Right ventricle myocardium superior (tissue), 1 donor: ENCODE measurements around the gene IL4I1. TPM values are rescaled to one million over a fixed set of nuclear protein-coding genes. Genes with fewer than 3 reads are reported as not detected.

ENCODE experiments used
- ATAC-seq: fragments of 200-7000 bp; cut with Tn5 transposase; one replicate; pipeline ENCODE4 v1.9.1; 2020; ENCODE audit warnings: mild to moderate bottlenecking; ENCODE audit not compliant: poor library complexity
- DNase-seq: peaks from one replicate; pipeline ENCODE4 v3.0.0-alpha.2; 2020
- intact Hi-C: fragments of 100-400 bp; cut with DNase I; formaldehyde crosslinking; loops from one replicate; pipeline ENCODE4 v1.11.2; 2022
- total RNA-seq: library from RNA; stranded (reverse); fragmentation: NEBNext Ultra II Directional; extraction: Animal tissue kit (Norgen Biotek cat#: 25700); gene quantifications from one replicate; pipeline ENCODE4 v1.2.1, GENCODE V29; 2021
- donor health status: DM: no; HTN: yes; CAD: no; lungs with severe emphysema.

Gene IL4I1
- total RNA-seq, 1 donor from 2014 or later, result not detected

DNA sequence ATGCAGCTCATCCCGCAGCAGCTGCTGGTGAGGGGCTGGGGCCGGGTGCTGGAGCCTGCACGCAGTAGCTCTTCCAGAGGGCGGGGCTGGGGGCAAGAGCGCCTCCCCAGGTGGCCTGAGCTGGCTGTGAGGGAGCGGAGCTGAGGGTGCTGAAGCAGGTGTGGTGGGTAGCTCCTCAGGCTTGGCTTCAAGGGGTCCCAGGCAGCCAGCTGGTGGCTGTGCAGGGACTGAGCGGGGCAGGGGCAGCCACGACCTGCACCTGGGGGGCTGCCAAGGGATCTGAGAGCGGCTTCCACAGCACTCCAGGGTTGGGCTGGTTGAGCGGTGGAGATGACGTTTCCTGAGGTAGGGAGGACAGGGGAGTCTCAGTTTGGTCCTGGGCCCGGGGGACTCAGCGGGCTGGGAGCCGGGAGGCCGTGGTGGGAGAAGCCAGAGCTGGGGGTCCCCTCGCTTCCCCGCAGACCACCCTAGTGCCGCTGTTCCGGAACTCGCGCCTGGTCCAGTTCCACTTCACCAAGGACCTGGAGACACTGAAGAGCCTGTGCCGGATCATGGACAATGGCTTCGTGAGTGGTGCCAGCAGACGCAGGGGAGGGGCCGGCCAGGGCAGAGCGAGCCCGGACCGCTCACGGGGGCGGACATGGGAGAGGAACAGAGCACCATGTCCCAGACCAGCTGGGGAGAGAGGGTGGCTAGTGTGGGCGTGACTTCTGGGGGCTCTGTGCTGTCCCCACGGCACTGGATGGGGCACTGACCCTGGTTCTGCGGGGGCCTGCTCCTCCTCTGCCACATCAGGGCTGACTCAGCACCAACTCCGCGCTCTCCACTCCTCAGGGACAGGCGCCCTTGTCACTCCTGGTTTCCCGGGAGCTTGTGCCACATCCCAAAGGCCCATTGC lies 38.4 kb downstream of the IL4I1 start:
- ATAC-seq (peak; percentile 0), DNase-seq (no peak)
- intact Hi-C loops, result no loop called here

DNA sequence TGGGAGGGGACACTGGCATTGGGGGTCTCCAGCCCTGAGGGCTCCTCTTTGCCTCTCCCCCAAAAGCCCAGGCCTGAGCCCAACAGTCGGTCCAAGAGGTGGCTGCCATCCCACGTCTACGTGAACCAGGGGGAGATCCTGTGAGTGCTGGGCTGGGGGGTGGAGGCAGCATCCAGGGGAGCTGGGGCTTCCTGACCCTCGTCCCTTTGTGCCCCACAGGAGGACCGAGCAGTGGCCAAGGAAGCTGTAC lies 38.9 kb downstream of the IL4I1 start:
- intact Hi-C loops, result no loop called here
- DNase-seq (no peak), ATAC-seq (no peak)

DNA sequence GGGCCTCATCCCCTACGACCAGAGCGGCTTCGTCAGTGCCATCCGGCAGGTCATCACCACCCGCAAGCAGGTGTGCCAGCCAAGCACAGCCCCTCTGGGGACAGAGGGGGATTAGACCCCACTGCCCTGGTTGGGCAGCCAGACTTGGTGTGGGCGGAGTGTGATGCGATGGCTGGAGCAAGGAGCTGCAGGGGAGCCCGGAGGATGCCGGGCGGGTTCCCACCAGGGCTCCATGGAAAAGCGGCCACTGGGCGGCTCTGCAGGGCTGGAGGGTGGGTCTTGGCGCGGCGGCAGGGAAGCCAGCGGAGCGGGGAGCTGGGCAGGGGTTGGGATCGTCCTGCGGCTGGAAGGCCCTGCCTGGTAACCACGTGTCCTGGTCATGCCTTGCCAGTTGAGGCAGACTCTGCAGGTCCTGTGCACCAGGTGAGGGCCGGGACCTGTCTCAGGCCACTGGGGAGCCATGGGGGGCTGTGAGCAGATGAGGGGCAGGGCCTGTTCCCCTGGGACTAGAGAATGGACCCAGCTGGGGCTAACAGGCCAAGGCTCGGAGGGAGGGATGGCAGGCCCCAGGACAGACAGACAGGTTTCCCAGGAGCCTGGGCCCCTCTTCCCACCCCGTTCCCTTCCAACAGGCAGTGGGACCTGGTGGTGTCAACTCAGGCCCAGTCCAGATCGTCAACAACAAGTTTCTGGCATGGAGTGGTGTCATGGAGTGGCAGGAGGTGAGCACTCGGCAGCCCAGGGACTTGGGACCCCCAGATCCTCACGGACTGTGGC lies 39.4 kb downstream of the IL4I1 start:
- intact Hi-C loops, result no loop called here
- no peak for DNase-seq

DNA sequence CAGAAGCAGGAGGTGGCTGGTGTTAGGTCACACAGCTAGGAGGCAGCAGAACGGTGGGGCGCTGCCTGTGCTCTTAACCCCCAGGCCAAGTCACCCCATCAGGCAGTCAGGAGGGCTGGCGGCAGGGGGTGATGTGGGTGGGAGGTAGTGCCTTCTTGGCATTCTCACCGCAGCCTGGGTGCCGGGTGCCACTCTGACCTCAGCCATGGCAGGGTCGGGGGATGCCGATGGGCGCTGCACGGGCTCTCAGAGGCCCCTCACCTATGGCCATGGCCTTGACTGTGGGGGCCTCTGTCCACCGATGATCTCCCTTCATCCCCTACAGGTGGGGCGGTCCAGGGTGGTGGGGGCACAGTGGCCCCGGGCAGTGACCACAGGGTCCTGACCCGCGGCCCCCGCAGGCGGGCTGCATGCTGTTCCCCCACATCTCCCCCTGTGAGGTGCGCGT lies 40.1 kb downstream of the IL4I1 start:
- ATAC-seq, result no peak
- DNase-seq, result no peak
- intact Hi-C loops, result no loop called here

More for the DNA sequence above, 39.4 kb downstream of the IL4I1 start:
- no peak for ATAC-seq

DNA sequence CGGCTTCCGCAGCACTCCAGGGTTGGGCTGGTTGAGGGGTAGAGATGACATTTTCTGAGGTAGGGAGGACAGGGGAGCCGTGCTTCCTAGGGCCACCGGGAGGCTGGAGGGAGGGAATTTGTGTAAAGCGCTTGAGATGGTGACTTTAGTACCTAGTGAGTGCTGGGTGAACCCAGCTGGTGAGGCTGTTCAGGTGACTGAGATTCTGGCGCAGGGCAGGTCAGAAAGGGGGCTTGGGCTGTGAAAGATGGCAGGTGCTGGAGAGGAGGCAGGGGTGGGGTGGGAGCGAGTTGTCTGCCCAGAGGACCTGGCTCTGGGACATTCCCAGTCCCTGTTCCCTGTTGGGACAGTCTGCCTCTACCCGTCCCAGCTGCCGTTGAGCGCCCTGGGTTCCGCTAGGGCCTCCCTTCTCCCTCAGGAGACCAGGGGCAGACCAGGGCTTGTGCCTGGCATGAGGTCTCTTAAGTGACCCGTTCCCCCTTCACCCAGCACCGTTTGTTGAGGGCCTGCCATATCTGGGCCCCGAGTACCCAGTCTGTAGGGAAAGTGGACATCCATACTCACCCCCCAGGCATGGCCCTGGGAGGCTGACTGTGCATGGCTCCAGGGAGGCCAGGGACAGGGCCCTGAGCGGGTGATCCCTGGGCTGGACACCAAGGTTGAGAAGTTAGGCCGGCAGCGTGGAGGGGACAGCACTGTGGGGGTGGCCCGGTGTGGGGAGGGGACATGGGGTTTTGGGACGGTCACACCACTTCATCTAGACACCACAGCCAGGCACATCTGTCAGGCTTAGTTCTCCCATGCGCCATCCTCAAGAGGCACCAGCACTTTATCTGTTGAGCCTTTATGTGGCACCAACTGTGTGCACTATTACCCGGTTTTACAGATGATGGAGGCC lies 40.8 kb downstream of the IL4I1 start:
- ATAC-seq (no peak), DNase-seq (no peak)
- intact Hi-C loops, result no loop called here

DNA sequence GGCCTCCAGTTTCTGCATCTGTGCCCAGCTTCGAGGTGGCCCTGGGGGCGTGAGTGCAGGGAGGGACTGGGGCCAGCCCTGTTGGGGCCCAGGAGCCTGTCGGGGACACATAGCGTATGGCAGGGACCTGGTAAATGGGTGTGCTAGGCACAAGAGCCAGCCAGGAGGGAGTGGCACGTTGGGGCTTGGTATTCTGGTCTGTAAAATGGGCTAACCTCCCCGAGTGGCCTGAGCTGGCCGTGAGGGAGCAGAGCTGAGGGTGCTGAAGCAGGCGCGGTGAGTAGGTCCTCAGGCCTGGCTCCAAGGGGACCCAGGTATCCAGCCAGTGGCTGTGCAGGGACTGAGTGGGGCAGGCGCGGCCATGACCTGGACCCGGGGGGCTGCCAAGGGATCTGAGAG lies 41.4 kb downstream of the IL4I1 start:
- intact Hi-C loops, result no loop called here
- ATAC-seq (no peak), DNase-seq (no peak)

DNA sequence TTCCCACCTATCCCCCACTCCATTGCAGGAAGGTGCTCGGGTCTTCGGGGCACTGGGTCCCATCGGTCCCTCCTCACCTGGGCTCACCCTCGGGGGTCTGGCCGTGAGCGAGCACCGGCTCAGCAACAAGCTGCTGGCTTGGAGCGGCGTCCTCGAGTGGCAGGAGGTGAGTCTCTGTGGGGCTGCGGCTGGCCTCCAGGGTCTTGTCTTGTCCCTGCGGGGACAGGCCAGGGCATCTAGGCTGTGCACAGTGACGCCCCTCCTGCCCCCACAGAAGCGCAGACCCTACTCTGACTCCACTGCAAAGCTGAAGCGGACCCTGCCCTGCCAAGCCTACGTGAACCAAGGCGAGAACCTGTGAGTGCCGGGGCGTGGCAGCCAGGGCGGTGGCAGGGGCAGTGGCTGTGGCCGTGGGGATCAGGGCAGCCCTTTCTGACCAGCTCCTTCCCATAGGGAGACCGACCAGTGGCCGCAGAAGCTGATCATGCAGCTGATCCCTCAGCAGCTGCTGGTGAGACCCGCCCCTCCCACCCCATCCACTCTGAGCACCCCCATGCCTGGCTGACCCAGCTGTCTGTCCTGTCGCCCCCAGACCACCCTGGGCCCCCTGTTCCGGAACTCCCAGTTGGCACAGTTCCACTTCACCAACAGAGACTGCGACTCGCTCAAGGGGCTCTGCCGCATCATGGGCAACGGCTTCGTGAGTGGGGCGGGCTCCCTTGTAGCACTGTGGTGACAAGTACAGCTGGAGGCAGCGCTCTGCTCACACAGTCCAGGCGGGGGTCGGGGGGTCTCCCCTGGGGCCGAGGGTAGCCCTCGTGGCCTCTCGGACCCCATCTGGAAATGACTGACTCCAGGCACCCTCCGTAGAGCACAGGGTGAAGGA lies 42.1 kb downstream of the IL4I1 start:
- no peak for ATAC-seq
- DNase-seq, result no peak
- intact Hi-C loops, result loop anchor here (5.0 kb wide), 1 partner anchor 37 kb away; the partner anchor contains the start of gene MED25

DNA sequence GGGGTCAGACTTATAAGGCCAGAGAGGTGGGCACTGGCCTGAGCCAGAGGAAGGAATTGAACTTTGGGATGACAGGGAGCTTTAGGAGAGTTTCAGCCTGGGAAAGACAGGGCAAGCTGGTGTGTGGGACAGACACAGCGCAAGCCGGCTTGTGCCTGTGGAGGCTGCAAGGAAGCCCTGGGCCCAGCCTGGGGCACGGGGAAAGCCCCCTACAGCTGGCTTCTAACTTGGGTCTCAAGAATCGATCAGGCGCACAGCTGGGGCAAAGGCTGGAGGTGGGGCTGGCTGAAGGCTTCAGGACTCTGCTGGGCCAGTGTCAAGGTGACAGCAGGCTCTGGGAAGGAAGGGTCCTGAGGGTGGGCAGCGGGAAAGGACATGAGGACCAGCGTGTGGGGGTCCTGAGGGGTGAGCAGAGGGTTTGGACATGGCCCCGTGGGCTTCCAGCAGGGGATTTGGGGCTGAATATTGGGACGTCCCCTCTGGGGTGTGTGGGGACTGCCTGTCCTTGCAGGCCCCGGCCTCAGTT lies 42.8 kb downstream of the IL4I1 start:
- DNase-seq (no peak), ATAC-seq (no peak)
- intact Hi-C loops, result loop anchor here (5.0 kb wide), 1 partner anchor 37 kb away; the partner anchor contains the start of gene MED25

DNA sequence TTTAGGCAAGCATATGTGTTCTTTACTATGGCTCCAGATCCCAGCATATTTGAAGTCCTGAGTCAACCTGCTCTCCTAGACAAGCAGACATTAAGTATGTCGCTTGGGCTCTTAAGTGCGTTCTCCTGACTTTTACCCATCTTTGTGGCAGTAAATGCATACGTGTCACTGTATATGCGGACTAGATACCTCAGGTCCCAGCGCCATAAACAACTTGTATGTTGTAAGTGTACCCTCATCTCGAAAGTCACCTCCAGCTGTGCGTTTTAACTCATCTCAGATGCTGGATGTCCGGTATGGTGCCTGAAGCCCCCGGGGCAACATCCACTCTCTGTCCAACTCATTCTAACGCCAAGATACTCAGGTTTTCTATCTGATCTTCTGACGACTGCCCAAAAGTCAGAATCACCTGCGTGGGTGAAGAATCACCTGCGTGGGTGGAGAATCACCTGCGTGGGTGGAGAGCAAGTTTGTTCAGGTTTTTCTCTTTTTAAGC lies 44.0 kb downstream of the IL4I1 start:
- intact Hi-C loops, result loop anchor here (5.0 kb wide), 1 partner anchor 35 kb away; the partner anchor contains the start of gene MED25
- ATAC-seq (no peak), DNase-seq (no peak)

DNA sequence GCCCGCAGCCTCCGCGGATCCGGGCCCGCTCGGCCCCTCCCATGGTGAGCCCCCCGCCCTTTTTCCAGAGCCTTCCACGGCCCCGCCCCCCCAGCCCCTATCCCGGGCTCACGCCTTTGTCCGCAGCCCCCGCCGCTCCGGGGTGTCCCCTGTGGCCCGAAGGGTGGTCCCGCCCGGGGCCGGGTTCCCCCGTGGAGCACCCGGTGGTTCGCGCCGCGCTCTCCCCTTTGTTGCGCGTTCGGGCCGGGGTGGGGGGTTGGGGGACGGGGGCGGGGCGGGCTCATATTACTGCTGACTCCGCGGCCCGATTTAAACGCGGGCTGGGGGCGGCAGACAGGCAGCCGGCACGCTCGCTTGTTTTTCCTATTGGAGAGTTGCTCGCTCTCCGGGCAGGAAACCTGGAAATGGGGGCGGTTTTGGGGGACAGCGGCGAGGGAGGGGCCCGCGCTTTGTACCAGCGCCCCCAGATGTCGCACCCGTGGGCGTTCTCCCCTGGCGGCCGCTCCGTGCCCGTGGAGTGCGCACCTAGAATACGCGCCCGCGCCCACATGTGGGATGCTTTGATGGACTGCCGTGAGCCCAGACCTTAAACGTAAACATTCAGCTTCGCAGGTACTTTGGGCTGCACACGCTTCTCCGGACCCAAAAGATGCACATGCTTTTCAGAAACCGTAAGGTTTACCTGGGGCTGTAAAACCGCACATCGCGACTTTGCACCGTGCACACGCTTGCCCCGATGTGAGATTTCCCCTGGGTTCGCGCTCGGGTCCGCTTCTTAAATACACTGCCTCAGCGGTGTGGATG lies 45.0 kb downstream of the IL4I1 start:
- no peak for DNase-seq
- ATAC-seq, result no peak
- intact Hi-C loops, result loop anchor here (5.0 kb wide), 1 partner anchor 34 kb away; the partner anchor contains the start of gene MED25

DNA sequence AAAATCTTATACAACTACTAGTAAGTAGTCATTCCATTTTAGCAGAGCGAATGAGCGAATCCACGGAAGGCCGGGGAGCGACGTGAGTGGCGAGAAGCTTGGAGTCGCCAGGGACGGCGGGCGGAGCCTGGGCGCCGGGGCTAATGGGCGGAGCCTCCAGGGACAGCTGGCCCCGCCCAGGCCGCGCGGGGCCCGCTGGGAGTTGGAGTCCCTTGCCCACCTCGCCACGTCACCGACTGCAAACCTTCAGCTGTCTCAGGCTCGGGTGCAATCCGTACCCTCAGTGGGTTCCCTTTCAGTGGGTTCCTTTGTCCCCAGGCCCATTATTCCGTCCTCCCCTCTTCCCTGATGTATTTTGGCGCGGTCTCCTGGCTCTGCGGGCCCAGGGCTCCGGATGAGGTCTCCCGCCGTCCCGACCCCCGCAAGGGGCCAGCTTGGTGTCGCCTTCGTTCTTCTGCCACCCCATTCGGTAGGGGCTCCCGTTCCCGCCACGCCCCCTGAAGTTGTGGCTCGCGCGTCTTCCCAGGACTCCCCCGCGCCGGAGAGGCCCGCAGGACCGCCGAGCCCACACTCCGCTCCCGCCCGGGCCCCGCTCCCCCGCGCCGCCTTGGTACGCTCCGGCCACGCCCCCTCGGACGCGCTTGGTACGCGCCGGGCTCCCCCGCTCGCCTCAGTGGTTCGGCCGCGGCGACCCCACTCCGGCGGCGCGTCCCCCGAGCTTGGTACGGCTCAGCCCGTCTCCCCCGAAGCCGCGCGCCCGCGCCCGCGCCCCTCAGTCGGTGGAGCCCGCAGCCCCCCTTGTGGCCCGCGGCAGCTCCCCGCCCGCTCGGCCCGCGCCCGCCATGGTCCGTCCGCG lies 46.0 kb downstream of the IL4I1 start, which contains the start of gene PTOV1:
PTOV1 (plus strand) TSS at position 673 of the 856 bp plus-strand sequence.
- ATAC-seq, result peak; percentile 96
- intact Hi-C loops, result loop anchor here (5.0 kb wide), 1 partner anchor 33 kb away; the partner anchor contains the start of gene MED25

DNA sequence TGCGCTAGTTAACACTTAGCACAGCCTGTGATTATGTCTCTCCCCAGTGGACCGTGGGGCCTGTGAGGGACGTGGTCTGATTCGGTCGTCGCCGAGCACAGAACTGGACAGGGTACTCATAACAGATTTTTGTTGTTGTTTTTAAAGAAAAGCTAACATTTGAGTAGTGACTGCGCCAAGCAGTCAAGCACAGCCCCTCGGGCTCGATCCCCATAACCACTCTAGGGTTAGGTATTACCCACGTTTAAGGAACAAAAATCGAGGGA lies 46.5 kb downstream of the IL4I1 start:
- DNase-seq, result no peak
- ATAC-seq, result no peak
- intact Hi-C loops, result loop anchor here (5.0 kb wide), 1 partner anchor 33 kb away; the partner anchor contains the start of gene MED25

More for the DNA sequence above, 46.0 kb downstream of the IL4I1 start, which contains the start of gene PTOV1:
- DNase-seq, result peak; percentile 96

DNA sequence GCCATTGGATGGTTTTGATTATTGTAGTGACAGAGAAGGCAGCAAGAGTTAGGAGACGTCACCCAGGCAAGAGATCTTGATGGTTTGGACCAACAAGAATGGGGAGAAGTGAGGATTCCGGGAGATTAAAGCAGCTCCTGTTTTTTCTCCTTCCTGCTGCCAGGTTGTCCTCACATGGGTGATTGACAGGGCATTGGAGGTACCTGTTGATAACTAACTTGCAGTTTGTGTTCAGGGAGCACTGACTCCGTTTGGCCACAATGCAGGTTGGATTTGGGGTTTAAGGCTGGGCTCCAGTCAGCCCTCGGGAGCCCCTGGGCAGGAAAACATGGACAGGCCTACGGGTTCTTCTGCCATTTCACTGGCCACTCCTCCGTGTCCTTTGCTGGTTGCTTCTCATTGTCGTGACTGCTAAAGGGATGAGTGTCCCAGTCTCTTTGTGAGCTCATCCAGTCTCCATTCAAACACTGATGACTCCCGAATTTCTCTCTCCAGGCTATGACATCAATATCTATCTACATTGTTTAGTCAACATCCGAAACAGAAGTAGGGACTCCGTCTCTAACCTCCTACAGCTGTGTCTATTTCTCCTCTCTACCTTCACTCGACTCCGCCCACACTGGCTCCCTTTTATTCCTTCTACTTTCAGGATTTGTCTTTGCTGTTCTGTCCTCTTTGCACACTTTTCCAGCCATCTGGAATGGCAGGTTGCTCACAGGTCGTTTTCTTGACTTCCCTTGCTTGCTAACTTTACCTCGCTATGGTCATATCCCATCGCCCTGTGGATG lies 47.1 kb downstream of the IL4I1 start:
- no peak for DNase-seq
- ATAC-seq, result no peak
- intact Hi-C loops, result loop anchor here (5.0 kb wide), 1 partner anchor 32 kb away; the partner anchor contains the start of gene MED25

DNA sequence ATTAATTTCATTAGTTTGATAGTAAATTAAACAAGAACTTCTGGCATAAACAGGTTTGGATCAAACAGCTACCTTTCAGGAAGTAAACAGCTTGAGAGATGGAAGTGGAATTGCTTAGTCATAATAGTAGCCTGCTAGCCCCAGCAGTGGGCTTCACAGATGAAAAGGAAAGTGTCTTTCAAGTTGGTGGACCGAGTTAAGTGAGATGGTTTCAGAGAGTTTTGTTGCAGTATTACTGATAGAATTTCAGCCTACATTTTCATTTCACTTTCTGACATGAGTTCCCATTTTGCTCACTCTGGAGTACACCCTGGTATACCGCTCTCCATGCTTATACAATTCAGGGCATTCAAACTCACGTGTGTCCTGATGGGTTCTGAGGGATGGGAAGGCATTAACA lies 47.7 kb downstream of the IL4I1 start:
- intact Hi-C loops, result no loop called here
- no peak for ATAC-seq
- no peak for DNase-seq
